ENCODE data around the gene POU6F1.
A peak's percentile ranks its signal among the peaks of the same experiment; 100 is the strongest.

POU6F1 gene

GRCh38 chr12:51192284-51192671, 25.6 kb downstream of the POU6F1 start:
- no peak for FAIRE-seq

GRCh38 chr12:51191516-51192283, 26.2 kb downstream of the POU6F1 start:
- no peak for FAIRE-seq

- FAIRE-seq = no peak
Observed at GRCh38 chr12:51190820-51191219, 27.0 kb downstream of the POU6F1 start.

- FAIRE-seq = no peak
Observed at GRCh38 chr12:51189790-51190355, 28.0 kb downstream of the POU6F1 start.

GRCh38 chr12:51188359-51189051, 29.4 kb downstream of the POU6F1 start:
- FAIRE-seq = no peak

- no peak for FAIRE-seq
Observed at GRCh38 chr12:51187370-51187987, 30.4 kb downstream of the POU6F1 start.

GRCh38 chr12:51186465-51187085, 31.3 kb downstream of the POU6F1 start:
- no peak for FAIRE-seq

- FAIRE-seq = no peak
Observed at GRCh38 chr12:51185171-51185717, 32.6 kb downstream of the POU6F1 start.

- FAIRE-seq = no peak
Observed at GRCh38 chr12:51183816-51184215, 34.0 kb downstream of the POU6F1 start.

GRCh38 chr12:51183349-51183748, 34.5 kb downstream of the POU6F1 start:
- FAIRE-seq = no peak

GRCh38 chr12:51181558-51181957, 36.3 kb downstream of the POU6F1 start:
- no peak for FAIRE-seq

- FAIRE-seq = no peak
Observed at GRCh38 chr12:51177897-51178296, 40.0 kb downstream of the POU6F1 start.

- FAIRE-seq = no peak
Observed at GRCh38 chr12:51174501-51174900, 43.4 kb downstream of the POU6F1 start.

- FAIRE-seq = peak; percentile 96
Observed at GRCh38 chr12:51172515-51173431, 45.1 kb downstream of the POU6F1 start, which contains the start of gene TFCP2. Gene TFCP2, minus strand, starts transcription at chr12:51173135. Its CDS starts 713 bp downstream, at chr12:51172422.

GRCh38 chr12:51171884-51172514, 45.9 kb downstream of the POU6F1 start:
- no peak for FAIRE-seq

GRCh38 chr12:51163795-51164194, 54.1 kb downstream of the POU6F1 start:
- no peak for FAIRE-seq

- FAIRE-seq = no peak
Observed at GRCh38 chr12:51162217-51162616, 55.6 kb downstream of the POU6F1 start.

- no peak for FAIRE-seq
Observed at GRCh38 chr12:51160814-51161459, 56.9 kb downstream of the POU6F1 start.

- no peak for FAIRE-seq
Observed at GRCh38 chr12:51156245-51156765, 61.6 kb downstream of the POU6F1 start.

- FAIRE-seq = no peak
Observed at GRCh38 chr12:51152953-51153352, 64.9 kb downstream of the POU6F1 start.
